ENCODE data around the gene MED12L.

MED12L gene

DNA sequence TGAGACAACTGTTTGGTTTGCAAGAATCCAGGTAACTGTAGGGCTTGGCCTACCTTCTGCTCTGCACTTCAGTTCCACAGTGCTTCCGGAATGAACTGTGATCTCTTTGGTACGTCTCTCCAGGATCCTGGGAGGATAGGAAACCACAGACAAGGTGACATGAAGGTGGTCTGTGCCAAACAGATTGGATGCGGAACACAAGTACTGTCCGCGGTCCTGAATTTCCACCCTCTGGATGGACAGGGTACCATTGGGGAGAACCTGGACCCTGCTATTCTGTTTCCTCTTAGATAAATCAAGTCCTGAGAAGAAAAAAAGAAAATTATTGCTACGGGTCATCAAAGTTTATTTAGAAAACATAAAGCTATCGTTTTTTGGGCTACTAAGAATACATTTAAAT lies 358.1 kb downstream of the MED12L start:
- DNase-seq (ENCODE audit: extremely low spot score), result no peak
- ChIA-PET CTCF (no interaction called here), POLR2A (no interaction called here)
- TF ChIP-seq, protein P1, sequence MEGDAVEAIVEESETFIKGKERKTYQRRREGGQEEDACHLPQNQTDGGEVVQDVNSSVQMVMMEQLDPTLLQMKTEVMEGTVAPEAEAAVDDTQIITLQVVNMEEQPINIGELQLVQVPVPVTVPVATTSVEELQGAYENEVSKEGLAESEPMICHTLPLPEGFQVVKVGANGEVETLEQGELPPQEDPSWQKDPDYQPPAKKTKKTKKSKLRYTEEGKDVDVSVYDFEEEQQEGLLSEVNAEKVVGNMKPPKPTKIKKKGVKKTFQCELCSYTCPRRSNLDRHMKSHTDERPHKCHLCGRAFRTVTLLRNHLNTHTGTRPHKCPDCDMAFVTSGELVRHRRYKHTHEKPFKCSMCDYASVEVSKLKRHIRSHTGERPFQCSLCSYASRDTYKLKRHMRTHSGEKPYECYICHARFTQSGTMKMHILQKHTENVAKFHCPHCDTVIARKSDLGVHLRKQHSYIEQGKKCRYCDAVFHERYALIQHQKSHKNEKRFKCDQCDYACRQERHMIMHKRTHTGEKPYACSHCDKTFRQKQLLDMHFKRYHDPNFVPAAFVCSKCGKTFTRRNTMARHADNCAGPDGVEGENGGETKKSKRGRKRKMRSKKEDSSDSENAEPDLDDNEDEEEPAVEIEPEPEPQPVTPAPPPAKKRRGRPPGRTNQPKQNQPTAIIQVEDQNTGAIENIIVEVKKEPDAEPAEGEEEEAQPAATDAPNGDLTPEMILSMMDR (IDR thresholded peaks at IDR 0.05; ENCODE audit: control extremely low read depth, extremely low read depth, low read depth, missing control alignments), result no peak

- TF ChIP-seq, protein P1 (IDR thresholded peaks at IDR 0.05; ENCODE audit: control extremely low read depth, extremely low read depth, low read depth, missing control alignments), result no peak
- DNase-seq (ENCODE audit: extremely low spot score), result no peak
- CTCF ChIA-PET, result no interaction called here
- POLR2A ChIA-PET, result no interaction called here
Measured at GRCh38 chr3:151445273-151446001, 360.0 kb downstream of the MED12L start.

DNA sequence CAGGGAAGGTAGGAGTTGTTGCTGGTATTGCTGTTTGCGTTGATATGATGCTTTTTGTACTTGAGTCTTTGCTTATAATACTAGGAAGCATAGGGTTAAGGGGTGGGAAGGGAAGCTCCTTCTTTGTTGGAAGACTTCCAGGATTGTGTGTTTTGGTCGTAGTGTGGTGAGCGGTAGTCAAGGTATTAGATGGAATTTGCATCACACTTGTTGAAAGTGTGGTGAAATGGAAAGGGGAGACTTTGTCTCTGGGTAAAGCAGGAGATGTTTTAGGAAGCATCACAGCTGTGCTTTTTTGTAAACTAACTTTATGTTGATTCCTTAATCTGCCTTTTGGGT lies 360.5 kb downstream of the MED12L start:
- DNase-seq (ENCODE audit: extremely low spot score), result no peak
- POLR2A ChIA-PET, result no interaction called here
- CTCF ChIA-PET, result no interaction called here
- TF ChIP-seq, protein P1 (IDR thresholded peaks at IDR 0.05; ENCODE audit: control extremely low read depth, extremely low read depth, low read depth, missing control alignments), result no peak

DNA sequence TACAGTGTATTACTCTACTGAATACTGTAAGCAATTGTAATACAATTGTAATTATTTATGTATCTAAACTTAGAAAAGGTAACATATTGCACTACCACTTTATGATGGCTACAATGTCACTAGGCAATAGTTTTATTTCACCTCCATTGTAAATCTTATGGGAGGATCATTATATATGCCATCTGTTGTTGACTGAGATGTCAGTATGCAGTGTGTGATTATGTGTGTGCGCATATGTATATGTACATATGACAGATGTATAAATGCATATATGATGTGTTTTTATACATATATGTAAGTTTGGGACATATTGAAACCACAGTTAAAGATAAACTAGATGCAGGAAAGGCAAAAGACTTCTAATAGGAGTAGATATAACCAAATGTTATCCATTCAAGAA lies 366.9 kb downstream of the MED12L start:
- CTCF ChIA-PET, result no interaction called here
- TF ChIP-seq, protein P1 (IDR thresholded peaks at IDR 0.05; ENCODE audit: control extremely low read depth, extremely low read depth, low read depth, missing control alignments), result no peak
- no peak for DNase-seq (ENCODE audit: extremely low spot score)
- POLR2A ChIA-PET, result no interaction called here

DNA sequence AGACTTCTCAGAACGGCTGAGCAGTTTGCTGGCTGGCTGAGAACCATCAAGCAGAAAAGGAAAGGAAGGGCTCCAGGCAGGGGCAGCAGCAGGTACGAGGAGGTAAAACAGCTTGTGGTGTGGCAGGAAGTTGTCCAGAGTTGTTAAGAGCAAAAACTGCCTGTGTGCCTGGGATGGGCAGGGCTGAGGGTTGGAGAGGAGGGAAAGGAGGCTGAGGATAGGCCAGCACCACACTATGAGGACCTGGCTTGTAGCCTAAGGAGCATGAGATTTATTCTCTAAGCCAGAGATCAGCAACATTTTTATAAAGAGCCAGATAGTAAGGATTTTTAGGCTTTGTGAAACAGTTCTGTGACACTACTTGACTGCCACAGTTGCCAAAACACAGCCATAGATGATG lies 367.4 kb downstream of the MED12L start:
- CTCF ChIA-PET, result no interaction called here
- POLR2A ChIA-PET, result no interaction called here
- TF ChIP-seq, protein P1 (IDR thresholded peaks at IDR 0.05; ENCODE audit: control extremely low read depth, extremely low read depth, low read depth, missing control alignments), result no peak
- DNase-seq (ENCODE audit: extremely low spot score), result no peak

- DNase-seq (ENCODE audit: extremely low spot score), result no peak
- CTCF ChIA-PET, result interaction anchor here (1.0 to 4.9 kb wide), 2 partner anchors 12 to 25 kb away, joined by 3 to 32 read pairs; no protein-coding TSS in a partner anchor
- POLR2A ChIA-PET, result no interaction called here
- TF ChIP-seq, protein P1 (IDR thresholded peaks at IDR 0.05; ENCODE audit: control extremely low read depth, extremely low read depth, low read depth, missing control alignments), result no peak
Measured at GRCh38 chr3:151456065-151456464, 370.6 kb downstream of the MED12L start.

Measured in GM10248 (cell line).